22Rv1 (cell line): ENCODE results near the gene KLB.

Experiments
- CTCF ChIP-seq: fragments of 450-650 bp; IDR thresholded peaks from 2 replicates; pipeline ENCODE4 v1.5.1; 2017; ENCODE audit warnings: mild to moderate bottlenecking
- ZFX ChIP-seq: fragments of 450-650 bp; IDR thresholded peaks from 2 replicates; pipeline ENCODE4 v1.6.1; 2017; ENCODE audit warnings: antibody characterized with exemption, borderline replicate concordance

GRCh38 chr4:39480902-39481695, 74.4 kb downstream of the KLB start:
- TF ChIP-seq CTCF: no peak
- TF ChIP-seq ZFX: no peak
